GM12878 (cell line): ENCODE data around the gene PPP2R5B. TPM values are rescaled to one million over a fixed set of nuclear protein-coding genes. Genes with fewer than 3 reads are reported as not detected.

Source experiments
- BACH1 ChIP-seq: fragments of 450-650 bp; IDR thresholded peaks from 2 replicates; pipeline ENCODE4 v1.6.1; 2017; ENCODE audit warnings: mild to moderate bottlenecking, borderline replicate concordance
- CHD4 ChIP-seq: fragments of 200-600 bp; sonication (generic); IDR thresholded peaks from 2 replicates; pipeline ENCODE4 v1.6.1; 2016; ENCODE audit warnings: mild to moderate bottlenecking
- DPF2 ChIP-seq: fragments of 450-650 bp; IDR thresholded peaks from 2 replicates; pipeline ENCODE4 v1.6.1; 2017; ENCODE audit warnings: mild to moderate bottlenecking
- GATAD2B ChIP-seq: fragments of 450-650 bp; conservative IDR thresholded peaks from 2 replicates; pipeline ENCODE4 v1.6.1; 2017; ENCODE audit warnings: low read depth, mild to moderate bottlenecking, moderate library complexity
- MTA2 ChIP-seq: fragments of 450-650 bp; IDR thresholded peaks from 2 replicates; pipeline ENCODE4 v1.6.1; 2016; ENCODE audit warnings: low read depth, mild to moderate bottlenecking, moderate library complexity
- MTA3 ChIP-seq: IDR thresholded peaks from 2 replicates; pipeline ENCODE4 v1.6.1; 2012; ENCODE audit warnings: low read length, inconsistent platforms, borderline replicate concordance
- MXI1 ChIP-seq: fragments of 150-350 bp; IDR thresholded peaks from 2 replicates; pipeline ENCODE4 v1.6.1; 2011; ENCODE audit warnings: low read depth, mild to moderate bottlenecking, inconsistent platforms, low read length, improper control_type of control experiment
- NBN ChIP-seq: fragments of 450-650 bp; IDR thresholded peaks from 2 replicates; pipeline ENCODE4 v1.6.1; 2016
- NFXL1 ChIP-seq: fragments of 450-650 bp; IDR thresholded peaks from 2 replicates; pipeline ENCODE4 v1.6.1; 2017; ENCODE audit warnings: antibody characterized with exemption, mild to moderate bottlenecking, borderline replicate concordance
- PAX8 ChIP-seq: fragments of 450-650 bp; IDR thresholded peaks from 2 replicates; pipeline ENCODE4 v1.6.1; 2017; ENCODE audit warnings: mild to moderate bottlenecking, moderate library complexity
- POLR2A ChIP-seq: IDR thresholded peaks from 2 replicates; pipeline ENCODE4 v1.6.1; 2011; ENCODE audit warnings: low read depth, mild to moderate bottlenecking, low read length
- POU2F2 ChIP-seq: IDR thresholded peaks from 3 replicates; pipeline ENCODE4 v1.6.1; 2011; ENCODE audit warnings: low read depth, mild to moderate bottlenecking, low read length, borderline replicate concordance
- RAD21 ChIP-seq: IDR thresholded peaks from 2 replicates; pipeline ENCODE4 v1.6.1; 2011; ENCODE audit warnings: mild to moderate bottlenecking, low read depth, low read length, moderate library complexity; ENCODE audit not compliant: insufficient read depth
- RB1 ChIP-seq: fragments of 450-650 bp; formaldehyde crosslinking; IDR thresholded peaks from 2 replicates; pipeline ENCODE4 v1.6.1; 2017; ENCODE audit warnings: mild to moderate bottlenecking, borderline replicate concordance
- SIN3A ChIP-seq: IDR thresholded peaks from 2 replicates; pipeline ENCODE4 v1.6.1; 2012; ENCODE audit warnings: low read depth, low read length, improper control_type of control experiment
- SPI1 ChIP-seq: IDR thresholded peaks from 2 replicates; pipeline ENCODE4 v1.6.1; 2011; ENCODE audit warnings: low read depth, mild to moderate bottlenecking, low read length, moderate library complexity, borderline replicate concordance; ENCODE audit not compliant: insufficient read depth
- ZNF622 ChIP-seq: fragments of 450-650 bp; IDR thresholded peaks from 2 replicates; pipeline ENCODE4 v1.6.1; 2017; ENCODE audit warnings: mild to moderate bottlenecking, inconsistent platforms
- polyA plus RNA-seq, 11 experiments: library from polyadenylated mRNA; depleted of rRNA in 4 of 11; unstranded in 6 of 11; stranded (reverse) in 5 of 11; fragments of >200 nt; fragmentation: Nextera tagmentation in 4 of 11; fragmentation: Illumina TruSeq in 1 of 11; extraction: Ambion mirVana in 4 of 11; extraction: Trizol in 1 of 11; gene quantifications; 1 replicate in 1 of 11; 2 replicates in 10 of 11; pipeline versions ENCODE4 v1.2.1 to v1.2.3, GENCODE V29; 2011 to 2016; ENCODE audit warnings: inconsistent platforms in 2 of 11, missing spikeins in 2 of 11, low read depth in 1 of 11
- total RNA-seq, 4 experiments: library from RNA; depleted of rRNA in 3 of 4; stranded (reverse); fragments of >200 nt in 3 of 4; fragmentation: Illumina TruSeq in 1 of 4; extraction: Trizol in 1 of 4; gene quantifications; 2 replicates each; pipeline versions ENCODE4 v1.2.1 to v1.2.3, GENCODE V29; 2013 to 2021
- TF ChIP-seq, protein P1 (sequence below): fragments of 450-650 bp; IDR thresholded peaks from 2 replicates; pipeline ENCODE4 v1.6.1; 2017; ENCODE audit warnings: mild to moderate bottlenecking, moderate library complexity
- TF ChIP-seq, protein P2 (sequence below): IDR thresholded peaks from 2 replicates; pipeline ENCODE4 v1.6.1; 2012; ENCODE audit warnings: low read depth, low read length, improper control_type of control experiment
- TF ChIP-seq, protein P3 (sequence below): fragments of 450-650 bp; IDR thresholded peaks from 2 replicates; pipeline ENCODE4 v1.6.1; 2017; ENCODE audit warnings: mild to moderate bottlenecking
- TF ChIP-seq, protein P4 (sequence below): IDR thresholded peaks from 2 replicates; pipeline ENCODE4 v1.6.1; 2011; ENCODE audit warnings: mild to moderate bottlenecking, low read depth, low read length, moderate library complexity; ENCODE audit not compliant: insufficient replicate concordance

The PPP2R5B gene
- total and polyA plus RNA-seq, 10 of the 15 experiments (the other 5 are each of a cell fraction or from before 2014, with no cell fraction given), result 0.08 to 6.7 (median 2.0) TPM

DNA sequence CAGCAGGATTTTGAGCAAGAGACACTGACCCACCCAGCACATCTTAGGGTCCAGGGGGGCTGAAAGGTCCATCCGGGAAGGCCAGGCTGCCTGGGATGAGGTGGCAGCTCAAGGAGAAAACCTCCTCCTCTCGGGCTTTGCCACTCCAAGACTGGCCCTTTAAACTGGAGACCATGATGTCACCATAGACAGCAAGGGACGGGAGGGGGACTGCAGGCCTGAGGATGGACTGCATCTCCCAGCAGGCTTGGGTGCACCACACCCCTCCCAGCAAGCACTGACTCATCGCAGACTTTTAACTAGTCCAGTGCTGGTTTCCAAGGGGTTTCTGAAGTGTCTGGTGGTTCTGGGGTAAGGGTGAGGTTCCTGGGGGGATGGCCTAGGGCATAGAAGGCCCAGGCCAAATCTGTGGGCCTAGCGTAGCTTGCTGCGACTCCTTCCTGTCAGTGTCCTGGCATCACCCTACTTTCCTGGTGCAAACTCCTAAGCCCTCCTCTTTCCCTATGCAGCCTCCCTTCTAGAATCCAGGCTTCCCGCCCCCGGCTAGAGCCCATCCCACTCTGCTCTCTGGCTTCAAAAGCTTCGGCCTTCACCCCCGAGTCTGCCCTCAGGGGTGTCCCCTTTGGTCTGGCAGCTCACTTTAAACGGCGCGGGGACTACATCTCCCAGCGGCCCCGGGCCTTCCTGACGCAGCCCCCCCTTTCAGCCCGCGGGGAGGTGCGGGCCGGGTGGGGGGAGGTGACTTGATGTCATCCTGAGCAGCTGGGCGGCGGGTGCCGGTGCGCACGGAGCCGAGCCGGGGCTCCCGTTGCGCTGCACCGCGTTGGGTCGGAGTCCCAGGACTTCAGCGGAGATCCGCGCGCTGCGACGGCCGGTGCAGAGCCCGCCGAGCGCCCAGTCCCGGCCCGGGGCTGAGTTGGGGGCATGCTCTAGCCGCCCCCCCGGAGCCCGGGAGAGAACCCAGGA lies at the start of gene PPP2R5B (continued):
- TF ChIP-seq, protein P1, sequence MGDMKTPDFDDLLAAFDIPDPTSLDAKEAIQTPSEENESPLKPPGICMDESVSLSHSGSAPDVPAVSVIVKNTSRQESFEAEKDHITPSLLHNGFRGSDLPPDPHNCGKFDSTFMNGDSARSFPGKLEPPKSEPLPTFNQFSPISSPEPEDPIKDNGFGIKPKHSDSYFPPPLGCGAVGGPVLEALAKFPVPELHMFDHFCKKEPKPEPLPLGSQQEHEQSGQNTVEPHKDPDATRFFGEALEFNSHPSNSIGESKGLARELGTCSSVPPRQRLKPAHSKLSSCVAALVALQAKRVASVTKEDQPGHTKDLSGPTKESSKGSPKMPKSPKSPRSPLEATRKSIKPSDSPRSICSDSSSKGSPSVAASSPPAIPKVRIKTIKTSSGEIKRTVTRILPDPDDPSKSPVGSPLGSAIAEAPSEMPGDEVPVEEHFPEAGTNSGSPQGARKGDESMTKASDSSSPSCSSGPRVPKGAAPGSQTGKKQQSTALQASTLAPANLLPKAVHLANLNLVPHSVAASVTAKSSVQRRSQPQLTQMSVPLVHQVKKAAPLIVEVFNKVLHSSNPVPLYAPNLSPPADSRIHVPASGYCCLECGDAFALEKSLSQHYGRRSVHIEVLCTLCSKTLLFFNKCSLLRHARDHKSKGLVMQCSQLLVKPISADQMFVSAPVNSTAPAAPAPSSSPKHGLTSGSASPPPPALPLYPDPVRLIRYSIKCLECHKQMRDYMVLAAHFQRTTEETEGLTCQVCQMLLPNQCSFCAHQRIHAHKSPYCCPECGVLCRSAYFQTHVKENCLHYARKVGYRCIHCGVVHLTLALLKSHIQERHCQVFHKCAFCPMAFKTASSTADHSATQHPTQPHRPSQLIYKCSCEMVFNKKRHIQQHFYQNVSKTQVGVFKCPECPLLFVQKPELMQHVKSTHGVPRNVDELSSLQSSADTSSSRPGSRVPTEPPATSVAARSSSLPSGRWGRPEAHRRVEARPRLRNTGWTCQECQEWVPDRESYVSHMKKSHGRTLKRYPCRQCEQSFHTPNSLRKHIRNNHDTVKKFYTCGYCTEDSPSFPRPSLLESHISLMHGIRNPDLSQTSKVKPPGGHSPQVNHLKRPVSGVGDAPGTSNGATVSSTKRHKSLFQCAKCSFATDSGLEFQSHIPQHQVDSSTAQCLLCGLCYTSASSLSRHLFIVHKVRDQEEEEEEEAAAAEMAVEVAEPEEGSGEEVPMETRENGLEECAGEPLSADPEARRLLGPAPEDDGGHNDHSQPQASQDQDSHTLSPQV, result no peak
- TF ChIP-seq ZNF622, result no peak
- no peak for TF ChIP-seq POU2F2
- TF ChIP-seq, protein P2, sequence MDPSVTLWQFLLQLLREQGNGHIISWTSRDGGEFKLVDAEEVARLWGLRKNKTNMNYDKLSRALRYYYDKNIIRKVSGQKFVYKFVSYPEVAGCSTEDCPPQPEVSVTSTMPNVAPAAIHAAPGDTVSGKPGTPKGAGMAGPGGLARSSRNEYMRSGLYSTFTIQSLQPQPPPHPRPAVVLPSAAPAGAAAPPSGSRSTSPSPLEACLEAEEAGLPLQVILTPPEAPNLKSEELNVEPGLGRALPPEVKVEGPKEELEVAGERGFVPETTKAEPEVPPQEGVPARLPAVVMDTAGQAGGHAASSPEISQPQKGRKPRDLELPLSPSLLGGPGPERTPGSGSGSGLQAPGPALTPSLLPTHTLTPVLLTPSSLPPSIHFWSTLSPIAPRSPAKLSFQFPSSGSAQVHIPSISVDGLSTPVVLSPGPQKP, result peak; percentile 46; the same call in 1 of the 2 replicates
- peak; percentile 65; the same call in 1 of the 2 replicates for TF ChIP-seq POLR2A
- TF ChIP-seq MTA3, result no peak
- no peak for TF ChIP-seq PAX8
- TF ChIP-seq SPI1, result no peak
- peak; percentile 83; the same call in 1 of the 2 replicates for TF ChIP-seq GATAD2B
- TF ChIP-seq MTA2, result 0 out of 2 replicates have a peak, but pooled peaks have one; percentile 20
- TF ChIP-seq, protein P3, sequence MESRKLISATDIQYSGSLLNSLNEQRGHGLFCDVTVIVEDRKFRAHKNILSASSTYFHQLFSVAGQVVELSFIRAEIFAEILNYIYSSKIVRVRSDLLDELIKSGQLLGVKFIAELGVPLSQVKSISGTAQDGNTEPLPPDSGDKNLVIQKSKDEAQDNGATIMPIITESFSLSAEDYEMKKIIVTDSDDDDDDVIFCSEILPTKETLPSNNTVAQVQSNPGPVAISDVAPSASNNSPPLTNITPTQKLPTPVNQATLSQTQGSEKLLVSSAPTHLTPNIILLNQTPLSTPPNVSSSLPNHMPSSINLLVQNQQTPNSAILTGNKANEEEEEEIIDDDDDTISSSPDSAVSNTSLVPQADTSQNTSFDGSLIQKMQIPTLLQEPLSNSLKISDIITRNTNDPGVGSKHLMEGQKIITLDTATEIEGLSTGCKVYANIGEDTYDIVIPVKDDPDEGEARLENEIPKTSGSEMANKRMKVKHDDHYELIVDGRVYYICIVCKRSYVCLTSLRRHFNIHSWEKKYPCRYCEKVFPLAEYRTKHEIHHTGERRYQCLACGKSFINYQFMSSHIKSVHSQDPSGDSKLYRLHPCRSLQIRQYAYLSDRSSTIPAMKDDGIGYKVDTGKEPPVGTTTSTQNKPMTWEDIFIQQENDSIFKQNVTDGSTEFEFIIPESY, result 0 out of 2 replicates have a peak, but pooled peaks have one; percentile 36
- TF ChIP-seq, protein P4, sequence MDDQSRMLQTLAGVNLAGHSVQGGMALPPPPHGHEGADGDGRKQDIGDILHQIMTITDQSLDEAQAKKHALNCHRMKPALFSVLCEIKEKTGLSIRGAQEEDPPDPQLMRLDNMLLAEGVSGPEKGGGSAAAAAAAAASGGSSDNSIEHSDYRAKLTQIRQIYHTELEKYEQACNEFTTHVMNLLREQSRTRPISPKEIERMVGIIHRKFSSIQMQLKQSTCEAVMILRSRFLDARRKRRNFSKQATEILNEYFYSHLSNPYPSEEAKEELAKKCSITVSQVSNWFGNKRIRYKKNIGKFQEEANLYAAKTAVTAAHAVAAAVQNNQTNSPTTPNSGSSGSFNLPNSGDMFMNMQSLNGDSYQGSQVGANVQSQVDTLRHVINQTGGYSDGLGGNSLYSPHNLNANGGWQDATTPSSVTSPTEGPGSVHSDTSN, result peak; percentile 24
- peak; percentile 59 for TF ChIP-seq BACH1
- TF ChIP-seq DPF2, result peak; percentile 78
- peak; percentile 72; the same call in 1 of the 2 replicates for TF ChIP-seq RB1
- no peak for TF ChIP-seq CHD4
- TF ChIP-seq NFXL1, result no peak
- no peak for TF ChIP-seq RAD21
- peak; percentile 86 for TF ChIP-seq MXI1
- TF ChIP-seq NBN, result peak; percentile 84; the same call in 1 of the 2 replicates
- 0 out of 2 replicates have a peak, but pooled peaks have one; percentile 63 for TF ChIP-seq SIN3A
